SU-DHL-6 (cell line): ENCODE data around the gene PGM2.

Experiments
- H2AFZ ChIP-seq: fragments of 200-600 bp; sonication (generic); 2 replicates; pipeline ENCODE4 v1.6.1; 2014; ENCODE audit warnings: low read depth, mild to moderate bottlenecking, moderate library complexity, mixed read lengths, antibody characterized with exemption, low read length; ENCODE audit not compliant: severe bottlenecking
- H3F3A ChIP-seq: fragments of 200-600 bp; shearing (Covaris generic); 2 replicates; pipeline ENCODE4 v1.6.0; 2016; ENCODE audit warnings: antibody characterized with exemption, mild to moderate bottlenecking; ENCODE audit not compliant: insufficient read depth
- H3K27ac ChIP-seq: fragments of 200-600 bp; sonication (generic); 2 replicates; pipeline ENCODE4 v1.5.1; 2016; ENCODE audit warnings: low read depth, mild to moderate bottlenecking, low read length, moderate library complexity, mixed read lengths
- H3K27me3 ChIP-seq: fragments of 200-600 bp; sonication (generic), shearing (Covaris generic); 2 replicates; pipeline ENCODE4 v1.6.0; 2014; ENCODE audit warnings: mild to moderate bottlenecking, low read length
- H3K36me3 ChIP-seq: fragments of 200-600 bp; sonication (generic); 2 replicates; pipeline ENCODE4 v1.6.1; 2014; ENCODE audit warnings: mild to moderate bottlenecking, low read length, mixed read lengths
- H3K4me2 ChIP-seq: fragments of 300-600, 200-600 bp; shearing (Covaris generic), sonication (generic); 2 replicates; pipeline ENCODE4 v1.6.0; 2014; ENCODE audit warnings: low read length, low read depth, mild to moderate bottlenecking; ENCODE audit not compliant: poor library complexity, severe bottlenecking
- H3K4me3 ChIP-seq: fragments of 200-600 bp; sonication (generic); 2 replicates; pipeline ENCODE4 v1.5.1; 2014; ENCODE audit warnings: antibody characterized with exemption, low read length, mild to moderate bottlenecking, mixed read lengths; ENCODE audit not compliant: insufficient read depth, poor library complexity, severe bottlenecking
- H3K79me2 ChIP-seq: fragments of 200-600 bp; sonication (generic); 2 replicates; pipeline ENCODE4 v1.6.1; 2014; ENCODE audit warnings: mild to moderate bottlenecking, low read length, moderate library complexity; ENCODE audit not compliant: insufficient read depth
- H3K9ac ChIP-seq: fragments of 200-600 bp; sonication (generic); 2 replicates; pipeline ENCODE4 v1.7.0; 2014; ENCODE audit warnings: mild to moderate bottlenecking, low read length
- H3K9me2 ChIP-seq: fragments of 200-600 bp; sonication (generic); replicated peaks from 2 replicates; pipeline ENCODE4 v1.6.1; 2014; ENCODE audit warnings: low read length; ENCODE audit not compliant: insufficient read depth
- H3K9me3 ChIP-seq: fragments of 200-600 bp; sonication (generic); 2 replicates; pipeline ENCODE4 v1.6.1; 2014; ENCODE audit warnings: low read length, mixed read lengths; ENCODE audit not compliant: insufficient read depth
- H4K20me1 ChIP-seq: fragments of 200-600 bp; sonication (generic); 2 replicates; pipeline ENCODE4 v1.6.1; 2014; ENCODE audit warnings: low read depth, mild to moderate bottlenecking, antibody characterized with exemption, low read length, moderate library complexity, mixed read lengths
- EZH2phosphoT487 ChIP-seq: fragments of 200-600 bp; sonication (generic), shearing (Covaris generic); conservative IDR thresholded peaks from 2 replicates; pipeline ENCODE4 v1.6.1; 2018; ENCODE audit warnings: mild to moderate bottlenecking, antibody characterized with exemption, low read length, moderate library complexity, mixed read lengths
- TF ChIP-seq, protein P1 (sequence below): fragments of 200-600 bp; sonication (generic); IDR thresholded peaks from one replicate; pipeline ENCODE4 v1.5.1; 2017; ENCODE audit warnings: antibody characterized with exemption, mild to moderate bottlenecking, low read length, moderate library complexity; ENCODE audit not compliant: insufficient read depth, poor library complexity, severe bottlenecking

Gene PGM2

DNA sequence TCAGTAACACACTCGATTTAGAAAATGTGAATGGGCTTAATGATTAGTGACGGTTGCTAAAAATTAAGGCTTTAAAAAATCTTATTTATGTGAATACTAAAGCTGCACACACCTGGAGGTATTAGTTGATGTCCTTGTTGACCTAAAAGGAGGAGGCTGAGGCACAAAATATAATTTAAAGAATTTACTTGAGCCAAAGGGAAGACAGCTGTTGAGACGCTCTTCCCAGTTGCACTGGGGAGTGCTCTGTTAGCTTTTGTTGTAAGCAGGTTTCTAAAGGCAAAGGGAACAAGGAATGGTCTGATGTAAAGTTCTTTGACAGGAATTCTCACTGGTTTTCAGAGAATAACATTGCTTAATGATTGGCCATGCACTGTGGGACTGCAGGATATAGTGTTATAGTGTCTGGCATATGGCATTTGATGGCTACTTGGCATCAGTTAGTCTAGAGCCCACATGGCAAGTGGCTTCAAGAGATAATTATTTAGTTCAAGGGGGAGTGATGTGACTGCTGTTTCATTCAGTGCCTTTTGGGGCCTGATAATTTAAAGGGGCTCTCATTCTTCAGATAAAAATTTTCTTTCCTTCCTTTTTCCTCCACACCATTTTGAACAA is 30.8 kb upstream of the PGM2 start:
- Histone ChIP-seq H4K20me1 (no peaks in the 10 kb centered on the region), H3K27me3 (no peaks in the 10 kb centered on the region), H3K79me2 (no peaks in the 10 kb centered on the region), H3K9me2 (no peaks in the 10 kb centered on the region), H3K4me3 (no peak overlapping the region), H3K9me3 (no peaks in the 10 kb centered on the region), H2AFZ (no peak overlapping the region), H3K9ac (no peak overlapping the region), H3F3A (no peaks in the 10 kb centered on the region), H3K4me2 (no peak overlapping the region), H3K27ac (no peak overlapping the region), H3K36me3 (no peaks in the 10 kb centered on the region)
- TF ChIP-seq, protein P1, sequence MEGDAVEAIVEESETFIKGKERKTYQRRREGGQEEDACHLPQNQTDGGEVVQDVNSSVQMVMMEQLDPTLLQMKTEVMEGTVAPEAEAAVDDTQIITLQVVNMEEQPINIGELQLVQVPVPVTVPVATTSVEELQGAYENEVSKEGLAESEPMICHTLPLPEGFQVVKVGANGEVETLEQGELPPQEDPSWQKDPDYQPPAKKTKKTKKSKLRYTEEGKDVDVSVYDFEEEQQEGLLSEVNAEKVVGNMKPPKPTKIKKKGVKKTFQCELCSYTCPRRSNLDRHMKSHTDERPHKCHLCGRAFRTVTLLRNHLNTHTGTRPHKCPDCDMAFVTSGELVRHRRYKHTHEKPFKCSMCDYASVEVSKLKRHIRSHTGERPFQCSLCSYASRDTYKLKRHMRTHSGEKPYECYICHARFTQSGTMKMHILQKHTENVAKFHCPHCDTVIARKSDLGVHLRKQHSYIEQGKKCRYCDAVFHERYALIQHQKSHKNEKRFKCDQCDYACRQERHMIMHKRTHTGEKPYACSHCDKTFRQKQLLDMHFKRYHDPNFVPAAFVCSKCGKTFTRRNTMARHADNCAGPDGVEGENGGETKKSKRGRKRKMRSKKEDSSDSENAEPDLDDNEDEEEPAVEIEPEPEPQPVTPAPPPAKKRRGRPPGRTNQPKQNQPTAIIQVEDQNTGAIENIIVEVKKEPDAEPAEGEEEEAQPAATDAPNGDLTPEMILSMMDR: no peak
- TF ChIP-seq EZH2phosphoT487: no peak

DNA sequence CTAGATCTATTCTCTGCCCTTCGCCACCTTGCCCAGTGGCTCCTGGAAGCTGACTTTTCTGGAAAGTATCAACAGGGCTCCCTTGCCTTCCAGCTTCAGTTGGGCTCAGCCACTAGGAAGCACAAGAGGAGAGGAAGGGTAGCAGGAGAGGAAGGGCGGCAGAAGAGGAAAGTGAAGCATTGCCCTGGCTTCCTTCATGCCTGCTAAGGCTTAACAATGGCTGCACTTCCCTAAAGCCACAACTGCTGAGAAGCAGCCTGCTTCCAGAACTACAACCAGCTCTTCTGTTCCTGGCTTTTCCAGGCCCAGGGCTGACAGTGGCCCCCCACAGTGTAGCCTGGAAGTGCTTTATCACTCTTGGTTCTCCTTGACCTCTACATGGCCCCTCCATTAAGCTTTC is 29.1 kb upstream of the PGM2 start:
- H3K79me2 ChIP-seq: no peaks in the 10 kb centered on the region
- no peaks in the 10 kb centered on the region for H3K27me3 ChIP-seq
- H3K27ac ChIP-seq: no peak overlapping the region
- H3K4me3 ChIP-seq: no peak overlapping the region
- H3F3A ChIP-seq: no peaks in the 10 kb centered on the region
- no peak overlapping the region for H3K4me2 ChIP-seq
- no peaks in the 10 kb centered on the region for H3K9me3 ChIP-seq
- no peak for TF ChIP-seq EZH2phosphoT487
- TF ChIP-seq, protein P1: no peak
- no peaks in the 10 kb centered on the region for H3K9me2 ChIP-seq
- no peak overlapping the region for H2AFZ ChIP-seq
- no peaks in the 10 kb centered on the region for H4K20me1 ChIP-seq
- H3K9ac ChIP-seq: no peak overlapping the region
- no peaks in the 10 kb centered on the region for H3K36me3 ChIP-seq

DNA sequence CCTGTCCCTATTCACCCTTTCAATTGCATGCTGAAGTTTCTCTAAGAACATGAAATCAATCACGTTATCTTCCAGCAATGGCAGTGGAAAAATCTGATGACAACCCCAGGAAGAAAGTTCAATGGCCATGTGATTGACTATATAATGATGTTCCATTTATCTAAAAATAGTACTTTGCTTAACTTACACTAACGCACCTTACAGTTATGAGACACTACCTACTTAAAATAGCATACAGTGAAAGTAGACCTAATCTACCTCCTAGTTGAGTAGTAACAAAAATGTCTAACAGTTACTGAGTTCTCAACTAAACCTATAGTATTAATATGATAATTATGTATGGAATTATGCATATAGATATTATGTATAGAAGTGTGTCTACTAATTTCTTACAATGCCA is 28.6 kb upstream of the PGM2 start:
- Histone ChIP-seq H3K4me2 (no peak overlapping the region), H3K9me2 (no peaks in the 10 kb centered on the region), H3K9me3 (no peaks in the 10 kb centered on the region), H3K4me3 (no peak overlapping the region), H3K36me3 (no peaks in the 10 kb centered on the region), H3K9ac (no peak overlapping the region), H3K79me2 (no peaks in the 10 kb centered on the region), H2AFZ (no peak overlapping the region), H3F3A (no peaks in the 10 kb centered on the region), H4K20me1 (no peaks in the 10 kb centered on the region), H3K27me3 (no peaks in the 10 kb centered on the region), H3K27ac (no peak overlapping the region)
- TF ChIP-seq, protein P1: no peak
- TF ChIP-seq EZH2phosphoT487: no peak
